NCI-H1417 treated with DMSO at 0.1 percent for 48 hours (cell line): ENCODE data around the gene PTGDR2.

Source experiments
- DNase-seq: peaks from one replicate; lab custom pipeline; 2025; lab: John Stamatoyannopoulos, UW

Gene PTGDR2

DNA sequence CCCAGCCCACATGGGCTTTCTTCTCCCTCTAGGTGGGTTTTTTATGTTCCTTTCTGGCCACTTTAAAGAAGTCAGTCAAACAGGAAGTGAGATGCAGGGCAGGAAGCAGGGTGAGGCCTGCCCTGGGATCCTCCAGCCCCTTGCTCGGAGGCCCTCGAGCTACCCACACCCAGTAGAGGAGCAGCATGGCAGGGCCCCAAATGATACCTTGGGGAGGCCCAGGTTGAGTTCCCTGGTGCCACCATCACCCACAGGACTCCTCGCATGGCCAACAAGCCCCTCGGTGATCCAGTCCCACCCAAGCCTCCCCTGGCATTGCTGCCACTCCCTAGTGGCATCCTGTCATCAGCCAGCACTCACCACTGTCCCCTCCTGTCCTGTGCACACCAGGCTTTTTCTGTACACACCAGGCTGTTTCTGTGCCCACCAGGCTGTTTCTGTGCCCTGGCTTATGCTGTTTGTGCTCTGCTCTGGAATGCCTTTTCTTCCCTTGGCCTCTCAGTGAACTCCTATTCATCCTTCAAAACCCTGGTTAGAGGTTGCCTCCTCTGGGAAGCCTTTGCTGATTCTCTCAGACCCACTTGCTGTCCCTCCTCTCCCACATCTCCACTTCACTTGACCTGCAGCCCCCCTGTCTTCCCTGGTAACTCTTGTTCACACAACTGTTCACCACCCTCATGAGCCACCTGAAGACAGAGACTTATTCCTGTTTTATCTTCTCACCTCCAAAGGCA, 3.1 kb upstream of the PTGDR2 start:
- no peak for DNase-seq

DNA sequence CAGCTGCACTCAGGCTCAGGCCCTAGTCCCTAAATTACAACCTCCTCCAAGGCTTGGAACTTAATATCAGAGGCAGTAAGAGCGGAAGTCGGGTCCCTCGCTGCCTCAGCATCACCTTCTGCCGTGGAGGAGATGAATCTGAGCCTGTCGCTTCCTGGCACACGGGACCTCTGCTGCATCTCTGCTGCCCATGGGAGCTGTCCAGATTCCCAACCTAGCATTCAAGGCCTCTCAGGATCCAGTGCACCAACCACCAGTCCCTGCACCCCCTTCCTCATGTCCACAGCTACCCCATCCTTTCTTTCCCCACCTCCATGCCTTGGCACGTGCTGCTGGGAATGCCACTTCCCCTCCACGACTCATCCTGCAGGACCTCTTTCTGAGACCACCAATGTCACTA, 2.5 kb upstream of the PTGDR2 start:
- DNase-seq, result no peak

DNA sequence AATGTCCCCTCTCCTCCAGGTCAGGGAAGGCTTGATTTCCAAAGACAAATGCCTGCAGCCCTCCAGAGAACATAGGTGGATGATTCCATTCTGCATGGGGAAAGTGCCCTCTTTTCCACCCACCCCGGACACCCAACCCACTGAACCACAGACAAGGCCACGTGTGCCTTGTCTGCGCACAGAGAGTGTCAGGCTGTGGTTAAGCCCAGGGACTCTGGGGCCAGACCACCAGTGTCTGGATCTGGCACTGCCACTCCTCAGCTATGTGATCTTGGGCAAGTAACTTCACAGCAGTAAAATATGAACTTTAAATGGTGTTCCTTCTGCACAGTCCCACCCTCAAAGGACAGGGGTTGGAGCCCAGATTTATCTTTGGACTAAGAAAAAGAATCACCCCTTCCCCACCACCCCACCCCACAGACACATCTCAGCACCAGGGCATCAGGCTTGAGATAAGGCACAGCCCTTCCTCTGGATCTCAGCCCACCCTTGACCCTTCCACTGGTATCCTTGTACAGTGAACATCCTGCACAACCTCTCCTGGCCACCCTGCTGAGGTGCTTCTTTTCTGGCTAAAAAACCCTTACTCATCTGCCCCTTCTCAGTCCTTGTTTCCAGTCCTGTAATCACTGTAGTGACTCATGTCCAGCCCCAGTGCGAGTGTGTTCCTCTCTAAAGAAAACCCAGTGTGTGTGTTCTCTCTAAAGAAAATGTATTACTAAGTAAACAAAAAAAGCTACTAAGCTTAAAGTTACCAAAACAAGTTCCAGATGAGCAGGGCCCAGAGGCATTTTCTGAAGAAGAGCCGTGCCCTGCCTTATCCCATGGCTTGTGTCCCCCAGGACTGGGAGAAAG, 1.9 kb upstream of the PTGDR2 start:
- DNase-seq, result no peak

DNA sequence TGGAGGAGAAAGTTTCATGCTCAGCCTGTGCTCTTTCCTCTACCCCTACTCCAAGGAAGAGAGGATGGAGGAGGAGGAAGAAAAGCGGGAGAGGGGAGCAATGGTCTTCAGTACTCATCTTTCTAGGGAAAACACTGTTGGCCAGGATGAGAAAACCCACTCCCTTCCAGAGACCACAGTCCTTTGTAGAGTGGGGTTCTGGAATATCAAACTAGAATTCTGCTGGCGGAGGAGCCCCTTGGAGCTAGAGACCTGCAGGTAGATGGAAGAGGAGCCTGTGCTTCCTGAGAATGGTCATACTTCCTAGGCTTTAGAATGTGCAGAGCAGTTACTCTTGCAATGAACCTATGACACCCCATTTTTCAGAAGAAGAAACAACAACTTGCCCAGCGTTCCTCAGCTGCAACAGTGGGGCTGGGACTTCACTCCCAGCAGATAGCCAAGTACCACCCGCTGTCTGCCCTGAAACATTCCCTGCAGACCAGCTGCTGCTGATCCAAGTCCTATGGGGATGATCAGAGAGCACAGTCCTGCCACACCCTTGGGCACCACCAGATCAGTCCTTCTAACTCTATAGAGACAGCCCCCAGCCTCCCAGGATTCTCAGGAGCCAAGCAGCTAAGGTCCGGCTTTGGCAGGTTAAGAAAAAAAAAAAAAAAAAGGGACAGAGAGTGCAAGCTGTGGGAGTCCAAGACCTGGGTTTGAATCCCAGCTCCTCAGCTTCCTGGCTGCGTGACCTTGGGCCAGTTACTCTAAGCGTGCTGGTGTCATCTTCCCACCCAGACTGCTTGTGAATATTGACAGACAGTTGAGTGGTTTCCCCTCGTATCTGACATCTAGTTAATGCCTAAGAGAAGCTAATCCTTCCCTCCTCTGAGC, 664 bp downstream of the PTGDR2 start:
- DNase-seq, result no peak

DNA sequence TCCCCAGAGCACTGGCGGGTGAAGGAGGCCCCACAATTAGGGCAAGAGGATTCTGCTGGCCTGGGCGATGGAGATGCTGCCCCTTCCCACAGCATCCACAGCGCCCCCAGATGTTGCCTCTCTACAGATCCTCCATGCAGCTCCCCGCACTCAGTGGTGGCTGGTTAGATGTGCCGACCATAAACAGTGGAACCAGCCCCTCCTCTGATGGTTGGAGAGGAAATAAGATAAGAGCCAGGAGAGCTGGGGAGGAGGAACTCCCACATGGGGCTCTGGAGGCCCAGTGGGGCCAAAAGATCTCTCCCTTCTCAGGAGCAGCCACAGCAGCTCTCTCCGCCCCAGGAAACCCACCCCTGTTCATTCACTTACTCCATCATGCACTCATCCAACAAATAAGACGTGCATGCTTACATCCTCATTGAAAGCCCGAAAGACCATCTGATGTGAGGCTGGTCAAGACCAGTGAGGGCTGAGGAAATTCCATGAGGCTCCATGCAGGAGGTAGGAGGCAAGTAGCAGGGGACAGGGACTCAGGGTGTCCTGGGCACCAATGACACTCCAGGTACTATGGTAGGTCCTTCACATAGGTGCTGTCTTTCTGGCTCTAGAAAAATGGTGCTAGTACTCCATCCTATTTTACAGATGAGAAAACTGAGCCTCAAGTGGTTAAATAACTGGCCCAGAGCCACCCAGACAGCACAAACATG, 1.5 kb downstream of the PTGDR2 start:
- no peak for DNase-seq

DNA sequence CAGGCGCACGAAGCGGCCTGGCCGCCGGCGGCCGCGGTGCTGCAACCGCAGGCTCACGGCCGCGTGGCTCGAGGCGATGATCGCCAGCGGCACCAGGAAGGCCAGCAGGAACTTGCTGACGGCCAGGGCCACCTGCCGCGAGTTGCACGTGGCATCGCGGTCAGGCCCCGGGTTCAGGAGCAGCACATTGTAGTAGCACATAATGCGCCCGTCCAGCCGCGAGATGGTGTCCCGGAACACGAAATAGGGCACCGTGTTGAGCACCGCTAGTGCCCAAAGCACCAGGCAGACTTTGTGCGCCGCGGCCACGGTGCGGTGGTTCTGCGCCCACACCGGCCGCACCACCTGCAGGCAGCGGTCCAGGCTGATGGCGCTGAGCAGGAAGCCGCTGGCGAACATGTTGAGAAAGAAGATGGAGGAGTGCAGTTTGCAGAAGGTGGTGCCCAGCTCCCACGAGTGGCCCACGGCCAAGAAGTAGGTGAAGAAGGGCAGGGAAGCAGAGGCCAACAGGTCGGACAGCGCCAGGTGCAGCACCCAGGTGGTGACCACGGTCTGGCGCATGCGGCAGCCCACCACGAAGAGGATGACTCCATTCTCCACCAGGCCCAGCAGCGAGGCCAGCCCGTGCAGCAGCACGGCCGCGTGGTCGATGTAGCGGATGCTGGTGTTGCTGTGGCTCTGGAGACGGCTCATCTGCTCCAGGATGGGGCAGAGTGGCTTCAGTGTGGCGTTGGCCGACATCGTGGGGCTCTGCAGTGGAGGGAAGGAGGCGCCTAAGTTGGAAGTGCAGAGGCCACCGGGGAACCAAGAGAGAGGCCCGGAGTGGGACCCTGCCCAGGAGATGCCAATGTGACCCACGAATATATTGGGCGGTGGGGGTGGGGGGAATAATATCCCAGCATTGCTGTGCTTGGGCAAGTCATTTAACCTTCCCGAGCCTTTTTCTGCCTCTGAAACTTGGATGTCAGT, 2.5 kb downstream of the PTGDR2 start:
- no peak for DNase-seq

DNA sequence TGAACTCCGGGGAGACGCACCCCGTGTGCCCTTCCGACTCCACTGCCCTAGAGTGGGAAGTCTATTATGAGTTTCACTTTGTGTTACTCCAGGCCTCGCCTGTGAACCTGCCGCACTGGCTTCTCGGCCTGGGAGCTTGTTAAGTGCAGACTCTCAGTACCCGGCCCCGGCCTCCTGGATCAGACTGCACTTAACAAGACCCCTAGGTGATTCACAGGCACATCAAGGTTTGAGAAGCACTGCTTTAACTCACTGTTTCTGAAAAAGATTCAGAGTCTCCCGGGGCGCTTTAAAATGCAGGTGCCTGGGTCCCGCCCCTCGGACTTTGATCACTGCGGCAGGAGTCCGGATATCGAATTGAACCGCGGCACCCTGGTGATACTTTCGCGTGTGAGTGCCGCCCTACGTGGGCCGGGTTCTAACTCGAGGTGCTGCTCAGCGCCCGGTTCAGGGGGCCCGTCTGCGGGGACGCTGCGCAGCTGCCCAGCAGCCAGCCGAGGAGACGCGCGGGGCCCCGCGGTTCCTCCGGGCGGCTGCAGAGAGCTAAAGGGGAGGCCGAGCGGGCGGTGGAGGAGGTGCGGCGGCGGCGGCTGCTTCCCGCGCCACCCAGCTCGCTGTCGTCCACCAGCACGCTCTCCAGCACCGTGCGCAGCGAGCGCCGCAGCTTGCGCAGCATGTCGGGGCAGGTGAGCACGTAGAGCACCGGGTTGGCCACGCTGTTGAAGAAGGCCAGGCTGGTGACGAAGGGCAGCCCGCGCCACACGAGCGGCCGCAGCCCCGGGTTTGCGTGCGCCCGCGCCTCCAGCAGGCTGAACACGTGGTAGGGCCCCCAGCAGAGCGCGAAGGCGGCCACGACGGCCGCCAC, 3.4 kb downstream of the PTGDR2 start:
- no peak for DNase-seq

DNA sequence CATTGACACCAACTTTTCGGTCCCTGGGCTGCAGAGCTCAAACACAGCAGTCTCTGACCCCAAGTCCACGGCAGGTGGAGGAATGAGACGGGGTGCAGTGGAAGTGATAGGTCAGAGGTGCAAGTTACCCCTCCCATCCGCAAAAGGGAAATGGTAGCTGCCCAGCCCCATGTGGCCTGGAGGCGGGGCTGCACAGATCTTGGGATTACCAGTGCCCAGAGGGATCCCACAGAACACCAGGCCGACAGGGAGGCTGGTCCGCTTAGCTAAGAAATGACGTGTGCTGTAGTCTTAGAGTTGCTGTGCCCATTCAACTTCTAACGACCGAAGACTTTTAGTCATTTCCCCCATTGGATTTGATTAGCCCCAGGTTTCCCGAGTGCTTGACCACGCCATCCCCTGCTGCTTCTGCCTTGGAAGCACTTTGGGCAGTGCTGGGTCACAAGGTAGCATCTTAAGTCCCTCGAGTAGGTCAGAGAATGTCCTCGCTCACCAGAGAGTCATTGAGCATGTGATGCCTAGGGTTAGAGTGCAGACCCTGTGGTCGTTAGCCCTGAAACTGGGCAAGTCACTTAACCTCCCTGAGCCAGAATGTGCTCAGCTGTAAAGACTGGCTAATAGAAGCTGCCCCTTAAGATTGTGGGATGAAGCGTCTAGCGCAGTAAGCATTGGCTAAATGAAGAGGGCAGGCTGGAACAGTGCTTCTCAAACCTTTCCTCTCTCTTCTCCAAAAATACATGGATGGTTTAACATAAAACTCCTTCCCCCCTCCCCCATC, 4.2 kb downstream of the PTGDR2 start:
- DNase-seq, result no peak

DNA sequence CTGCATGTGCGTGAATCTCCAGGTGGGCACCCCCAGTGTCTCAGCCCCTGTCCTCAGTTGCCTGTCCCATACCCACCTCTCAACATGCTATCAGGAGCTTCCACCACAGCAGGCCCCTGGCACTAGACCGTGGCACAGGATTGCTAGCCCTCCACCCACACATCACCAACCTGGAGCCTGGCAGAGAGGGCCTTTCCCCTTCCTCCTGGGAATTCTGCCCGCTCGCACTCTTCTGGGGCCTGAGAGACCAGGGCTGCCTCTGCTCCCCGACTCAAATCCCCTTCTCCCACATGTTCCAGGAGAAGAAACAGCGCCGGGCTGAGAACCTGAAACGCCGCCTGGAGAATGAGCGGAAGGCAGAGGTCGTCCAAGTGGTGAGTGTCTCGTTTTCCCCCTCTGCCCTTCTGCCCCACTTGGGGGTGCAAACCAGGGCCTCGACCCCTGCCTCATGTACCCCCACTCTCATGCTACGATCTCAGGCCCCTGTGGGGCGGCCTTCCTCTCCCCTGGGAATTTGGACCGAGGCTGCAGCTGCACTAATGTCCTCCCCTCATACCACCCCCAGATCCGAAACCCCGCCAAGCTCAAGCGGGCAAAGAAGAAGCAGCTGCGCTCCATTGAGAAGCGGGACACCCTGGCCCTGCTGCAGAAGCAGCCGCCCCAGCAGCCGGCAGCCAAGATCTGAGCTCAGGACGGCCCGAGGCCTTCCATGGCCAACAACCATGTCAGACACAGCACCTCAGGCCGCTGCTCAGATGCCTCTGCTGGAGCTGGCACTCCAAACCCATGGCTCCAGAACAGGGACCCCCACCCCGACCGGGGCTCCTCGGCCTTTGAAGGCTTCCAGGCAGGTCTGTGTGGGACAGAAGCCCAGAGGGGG, 5.9 kb downstream of the PTGDR2 start:
- no peak for DNase-seq

DNA sequence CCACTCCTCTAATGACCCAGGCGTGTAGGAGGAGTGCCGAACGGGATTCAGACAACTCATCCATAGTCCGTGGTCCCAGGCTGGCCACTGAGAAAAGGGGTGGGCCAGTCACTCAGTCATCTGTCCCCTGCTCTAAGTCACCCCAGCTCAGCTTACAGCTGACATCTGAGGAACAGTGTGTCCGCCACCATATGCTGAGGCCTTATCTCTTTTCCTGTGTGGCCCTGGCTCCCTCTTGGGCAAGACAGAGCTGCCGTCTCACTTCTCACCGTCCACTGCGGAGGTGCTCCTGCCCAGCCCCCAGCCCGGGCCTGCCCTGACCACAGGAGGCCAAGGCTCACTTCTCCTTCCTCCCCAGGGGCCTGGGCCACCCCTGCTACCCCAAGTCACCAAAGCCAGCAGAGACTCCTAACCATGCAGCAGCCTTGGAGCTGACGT, 7.0 kb downstream of the PTGDR2 start:
- no peak for DNase-seq

DNA sequence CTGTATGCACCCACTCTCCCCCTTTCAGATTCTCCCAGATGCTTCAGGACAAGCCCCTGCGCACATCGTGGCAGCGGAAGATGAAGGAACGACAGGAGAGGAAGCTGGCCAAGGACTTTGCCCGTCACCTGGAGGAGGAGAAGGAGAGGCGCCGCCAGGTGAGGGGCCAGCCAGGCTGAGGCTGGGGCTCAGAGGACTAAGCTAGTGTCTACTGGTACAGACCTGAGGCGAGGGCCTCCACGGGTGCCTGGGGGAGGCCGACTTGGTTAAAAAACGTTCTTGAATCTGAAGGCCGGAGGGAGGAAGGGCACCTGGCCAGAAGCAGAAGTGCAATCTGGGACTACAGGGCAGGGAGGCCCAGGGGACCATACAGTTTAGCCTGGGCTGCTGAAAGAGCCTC, 7.9 kb downstream of the PTGDR2 start:
- no peak for DNase-seq

DNA sequence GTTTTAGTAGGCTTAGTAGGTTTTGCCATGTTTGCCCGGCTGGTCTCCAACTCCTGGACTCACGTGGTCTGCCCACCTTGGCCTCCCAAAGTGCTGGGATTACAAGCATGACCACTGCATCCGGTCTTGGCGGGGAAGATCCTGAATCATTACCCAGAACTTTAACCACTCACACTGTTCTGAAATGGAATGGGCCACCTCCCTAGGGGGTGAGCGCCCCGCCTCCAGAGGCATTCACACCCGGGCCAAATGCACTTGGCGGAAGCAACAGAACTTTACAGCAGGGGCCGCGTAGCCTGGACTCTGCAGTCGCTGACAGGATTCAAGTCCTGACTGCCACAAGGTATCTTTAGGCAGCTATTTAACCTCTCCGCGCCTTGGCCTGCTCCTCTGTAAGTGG, 8.5 kb downstream of the PTGDR2 start:
- DNase-seq, result no peak

DNA sequence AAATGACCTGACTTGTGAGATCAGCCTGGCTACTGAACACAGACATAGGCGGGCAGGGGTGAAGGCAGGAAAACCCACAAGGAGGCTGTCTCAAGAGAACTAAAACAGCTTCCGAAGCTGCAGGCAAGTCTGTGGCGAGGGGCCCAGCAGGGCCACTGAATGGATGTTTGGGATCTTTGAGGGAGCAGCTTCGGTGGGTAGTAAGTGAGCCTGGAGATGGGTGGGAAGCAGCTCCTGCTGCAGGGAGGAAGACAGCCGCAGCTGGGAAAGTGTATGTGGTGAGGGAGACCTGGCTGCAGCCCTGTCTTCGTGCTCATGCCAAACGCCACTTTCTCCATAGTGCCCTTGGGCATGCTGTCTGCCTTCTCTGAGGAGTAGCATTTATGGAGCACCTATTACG, 10.4 kb downstream of the PTGDR2 start:
- DNase-seq, result no peak

DNA sequence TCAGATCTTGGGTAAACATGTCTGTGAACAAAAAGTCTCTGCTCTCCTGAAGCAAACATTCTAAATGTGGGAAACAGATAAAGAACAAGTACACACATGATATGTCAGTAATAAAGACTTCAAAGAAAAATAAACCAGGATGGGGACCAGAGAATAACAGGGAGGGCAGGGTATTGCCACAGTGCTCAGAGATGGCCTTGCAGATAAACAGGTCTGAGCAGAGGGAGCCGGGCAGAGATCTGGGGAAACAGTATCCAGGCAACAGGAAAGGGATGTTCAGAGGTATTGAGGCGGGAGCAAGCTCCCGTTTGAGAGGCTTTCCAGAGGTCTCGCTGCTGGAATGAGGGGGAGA, 10.9 kb downstream of the PTGDR2 start:
- no peak for DNase-seq

DNA sequence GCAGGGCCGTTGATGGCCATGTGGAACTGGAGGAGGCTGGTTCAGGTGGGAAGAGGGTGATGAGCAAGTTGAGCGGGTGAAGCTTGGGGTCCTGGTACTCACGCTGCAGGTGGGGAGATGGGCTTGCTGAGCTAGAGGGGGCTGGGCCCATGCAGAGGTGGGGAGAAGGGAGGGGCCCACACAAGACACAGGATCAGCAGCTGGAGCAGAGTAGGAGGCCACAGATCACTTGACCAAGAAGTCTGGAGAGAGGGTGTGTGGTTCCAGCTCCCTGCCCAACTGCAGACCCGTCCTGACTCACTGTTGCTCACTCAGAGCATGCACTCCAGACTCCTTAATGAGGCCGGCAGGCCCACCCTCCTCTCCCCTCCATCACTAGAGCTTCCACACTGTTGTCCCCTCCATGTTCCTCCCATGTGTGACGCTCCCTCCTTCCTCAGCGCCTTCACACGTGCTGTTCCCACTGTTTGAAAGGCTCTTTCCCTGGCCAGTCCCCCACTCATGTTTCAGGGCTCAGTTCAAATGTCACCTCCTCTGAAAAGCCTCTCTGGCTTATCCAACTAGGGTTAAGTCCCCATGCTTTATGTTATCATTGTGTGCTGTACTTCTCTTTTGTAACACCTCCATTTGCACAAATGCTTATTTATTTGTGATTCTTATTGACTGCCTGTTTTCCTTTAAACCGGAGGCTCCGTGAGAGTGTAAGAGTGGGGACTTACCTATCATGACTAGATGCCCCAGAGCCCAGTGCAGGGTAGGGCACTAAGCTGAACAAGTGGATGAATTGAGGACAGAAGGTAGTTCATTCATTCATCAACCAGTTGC, 11.5 kb downstream of the PTGDR2 start:
- no peak for DNase-seq

DNA sequence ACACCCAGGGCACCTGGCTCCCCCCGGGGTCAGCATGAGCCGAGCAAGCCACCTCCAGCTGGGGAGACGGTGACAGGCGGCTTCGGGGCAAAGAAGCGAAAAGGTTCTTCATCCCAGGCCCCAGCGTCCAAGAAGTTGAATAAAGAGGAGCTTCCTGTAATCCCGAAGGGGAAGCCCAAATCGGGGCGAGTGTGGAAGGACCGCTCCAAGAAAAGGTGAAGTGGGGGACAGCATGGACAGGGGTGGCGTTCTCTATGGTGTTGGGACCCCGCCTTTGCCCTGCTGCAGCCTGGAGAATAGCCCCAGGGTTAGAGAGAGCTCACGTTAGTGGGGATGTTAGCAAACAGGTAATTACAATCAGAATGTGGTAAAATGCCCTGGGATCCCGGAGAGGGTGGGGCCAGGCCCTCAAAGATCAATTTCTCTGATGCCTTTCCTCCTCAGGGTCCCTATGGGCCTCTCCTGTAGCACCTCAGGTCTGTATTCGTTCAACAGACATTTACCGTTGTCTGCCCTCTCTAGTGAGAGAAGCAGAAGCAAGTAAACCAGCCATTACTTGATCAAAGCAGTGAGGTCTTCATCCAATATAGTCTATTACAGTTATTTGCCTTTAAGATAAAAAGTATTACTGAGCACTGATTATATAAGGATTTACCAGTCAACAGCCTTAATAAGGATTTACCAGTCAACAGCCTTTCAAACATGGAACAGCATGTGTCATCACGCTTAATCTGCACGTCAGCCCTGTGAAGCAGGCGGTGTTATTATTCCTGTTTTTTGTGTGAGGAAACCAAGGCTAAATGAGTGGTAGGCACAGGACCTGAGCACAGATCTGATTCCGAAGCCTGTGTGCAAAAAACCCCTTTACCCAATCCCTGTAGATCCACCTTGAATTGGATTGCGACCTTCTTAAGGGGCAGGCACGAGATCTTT, 12.8 kb downstream of the PTGDR2 start:
- DNase-seq, result no peak
